OCI-M1 (cell line): ENCODE measurements around the gene ANKRD42.
A peak's percentile ranks its signal among the peaks of the same experiment; 100 is the strongest.

Experiments
- DNase-seq: peaks from one replicate; lab custom pipeline; 2025; lab: John Stamatoyannopoulos, UW

The ANKRD42 gene

GRCh38 chr11:83174008-83174407 is 19.5 kb upstream of the ANKRD42 start:
- DNase-seq = no peak

- DNase-seq = no peak
These were observed 17.7 kb upstream of the ANKRD42 start for GRCh38 chr11:83175815-83176214.

DNA sequence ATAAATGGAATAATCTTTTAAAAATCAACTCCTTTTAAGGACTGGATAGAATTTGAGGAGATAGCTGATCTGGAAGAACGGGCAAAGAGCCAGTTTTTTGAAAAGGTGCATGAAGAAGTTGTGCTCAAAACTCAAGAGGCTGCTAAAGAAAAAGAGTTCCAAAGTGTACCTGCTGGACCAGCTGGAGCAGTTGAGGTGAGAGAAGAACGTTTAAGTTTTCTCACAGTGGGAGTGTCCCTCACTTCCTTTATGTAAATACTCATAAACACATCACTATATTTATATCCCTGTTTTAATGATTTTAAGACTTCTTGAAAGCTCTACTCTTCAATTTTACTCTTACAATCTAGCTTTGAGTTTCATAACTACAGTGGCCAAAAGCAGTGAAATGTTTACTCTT is 11.7 kb upstream of the ANKRD42 start:
- no peak for DNase-seq

GRCh38 chr11:83185767-83186166 is 7.7 kb upstream of the ANKRD42 start:
- no peak for DNase-seq

DNA sequence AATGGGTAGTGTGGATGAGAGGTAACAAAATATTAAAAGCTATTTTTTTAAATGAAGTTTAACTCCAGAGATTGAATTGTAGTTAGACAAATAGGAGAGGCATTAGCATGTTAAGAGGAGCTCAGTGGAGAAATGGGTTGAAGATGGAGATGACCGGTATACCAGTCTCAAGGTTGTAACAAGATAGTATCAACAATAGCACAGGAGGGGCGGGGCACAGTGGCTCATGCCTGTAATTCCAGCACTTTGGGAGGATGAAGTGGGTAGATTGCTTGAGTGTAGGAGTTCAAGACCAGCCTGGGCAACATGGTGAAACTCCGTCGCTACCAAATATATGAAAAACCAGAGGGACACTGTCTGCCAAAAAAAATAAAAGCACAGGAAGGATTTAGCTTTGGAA is 6.0 kb upstream of the ANKRD42 start:
- DNase-seq = no peak

- DNase-seq = no peak
These were observed 2.0 kb upstream of the ANKRD42 start for GRCh38 chr11:83191491-83191890.

DNA sequence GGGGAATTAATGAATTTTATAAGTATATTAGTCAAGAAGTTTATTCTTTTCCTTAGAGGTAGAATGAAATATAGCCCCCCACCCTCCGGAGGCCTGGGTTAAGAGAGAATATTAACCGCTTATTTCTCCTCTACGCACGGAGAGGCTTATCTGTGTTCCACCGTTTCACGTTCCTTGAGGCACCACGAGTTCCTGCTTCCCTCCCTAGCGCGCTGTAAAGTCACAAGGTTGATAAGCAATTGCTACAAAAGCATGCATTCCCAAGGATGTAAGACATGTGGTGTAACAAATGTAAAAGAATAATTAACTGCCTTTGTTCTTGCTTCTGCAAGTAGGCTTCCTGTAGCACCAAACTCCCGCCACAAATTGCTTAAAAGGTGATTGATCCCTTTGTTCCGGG is 1.5 kb upstream of the ANKRD42 start:
- DNase-seq = peak; percentile 94

DNA sequence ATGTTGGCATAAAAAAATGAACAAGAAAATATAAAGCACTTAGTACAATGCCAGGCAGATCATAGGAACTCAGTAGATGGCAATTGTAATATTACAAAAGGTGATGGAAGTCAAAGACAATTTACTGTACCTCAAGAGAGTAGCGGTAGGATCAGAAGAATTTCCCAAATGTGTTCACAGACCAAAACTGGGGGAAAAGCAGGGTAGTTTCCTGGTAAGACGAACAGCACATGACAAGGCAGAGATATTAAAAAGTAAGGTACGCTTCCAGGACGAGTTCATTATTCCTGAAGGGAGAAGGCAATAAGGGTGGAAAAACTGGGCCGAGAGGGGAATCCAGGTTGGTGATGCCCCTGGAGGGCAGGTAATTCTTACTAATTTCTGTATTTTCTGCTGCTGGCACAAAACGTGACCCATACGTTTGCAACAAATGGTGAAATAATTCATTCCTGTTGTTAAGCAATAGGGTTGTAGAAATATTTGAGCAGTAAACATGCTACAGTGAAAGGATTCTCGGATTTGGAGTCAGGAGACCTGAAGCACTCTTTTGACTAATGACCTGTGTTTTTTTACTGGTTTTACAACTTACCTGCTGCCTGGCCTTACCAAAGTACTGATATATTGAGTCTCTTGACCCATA is 786 bp upstream of the ANKRD42 start:
- DNase-seq = no peak

GRCh38 chr11:83194281-83195142 is 1.0 kb downstream of the ANKRD42 start:
- DNase-seq = peak; percentile 97

DNA sequence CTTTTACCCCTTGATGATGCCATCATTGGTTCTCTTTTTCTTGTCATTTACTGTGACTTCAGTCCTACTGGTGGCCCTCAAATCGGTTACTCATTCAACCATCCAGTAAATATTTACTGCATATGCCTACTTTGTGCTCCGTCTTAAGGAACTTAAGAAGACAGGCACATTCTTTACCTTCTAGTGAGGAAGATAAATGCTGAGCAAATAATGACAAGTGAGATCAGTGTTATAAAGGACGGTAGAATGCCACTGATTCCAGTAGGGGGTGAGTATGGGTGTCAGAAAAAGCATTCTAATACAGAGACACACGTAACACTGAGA is 1.6 kb downstream of the ANKRD42 start:
- DNase-seq = peak; percentile 82

DNA sequence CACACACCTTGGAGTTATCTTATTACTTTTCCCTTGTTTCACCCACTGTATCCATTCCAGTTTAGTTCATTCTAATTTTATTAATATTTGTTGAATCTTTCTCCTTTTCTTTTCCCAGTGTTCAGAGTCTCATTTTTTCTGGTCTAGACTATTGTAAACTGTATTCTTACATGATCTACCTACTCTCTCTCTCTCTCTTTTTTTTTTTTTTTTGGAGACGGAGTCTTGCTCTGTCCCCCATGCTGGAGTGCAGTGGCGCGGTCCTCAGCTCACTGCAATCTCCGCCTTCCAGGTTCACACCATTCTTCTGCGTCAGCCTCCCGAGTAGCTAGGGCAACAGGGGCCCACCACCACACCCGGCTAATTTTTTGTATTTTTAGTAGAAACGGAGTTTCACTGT is 2.1 kb downstream of the ANKRD42 start:
- no peak for DNase-seq

GRCh38 chr11:83200035-83200434 is 6.5 kb downstream of the ANKRD42 start:
- DNase-seq = no peak

DNA sequence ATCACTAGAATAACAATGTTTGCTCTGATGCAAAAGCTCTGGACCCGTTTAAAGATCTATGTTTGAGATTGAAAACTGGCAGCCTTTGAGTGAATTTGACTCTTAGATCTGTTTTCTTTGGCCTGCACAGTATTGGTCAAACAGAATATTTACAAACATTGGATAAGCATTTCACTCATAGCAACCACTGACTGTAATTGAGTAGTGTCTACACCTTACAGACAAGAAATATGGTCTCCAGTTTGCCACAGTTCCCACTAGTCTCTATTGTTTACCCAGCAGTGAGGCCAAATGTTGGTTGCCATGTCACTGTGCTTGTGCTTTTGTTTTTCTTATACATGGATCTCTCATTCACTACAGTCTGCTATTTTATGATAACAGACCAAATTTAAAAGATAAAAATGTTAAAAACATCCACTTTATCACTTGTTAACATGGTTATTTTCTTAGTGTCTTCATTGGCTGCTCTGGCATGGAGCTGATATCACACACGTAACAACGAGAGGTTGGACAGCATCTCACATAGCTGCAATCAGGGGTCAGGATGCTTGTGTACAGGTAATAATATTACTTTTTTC is 12.2 kb downstream of the ANKRD42 start:
- no peak for DNase-seq

DNA sequence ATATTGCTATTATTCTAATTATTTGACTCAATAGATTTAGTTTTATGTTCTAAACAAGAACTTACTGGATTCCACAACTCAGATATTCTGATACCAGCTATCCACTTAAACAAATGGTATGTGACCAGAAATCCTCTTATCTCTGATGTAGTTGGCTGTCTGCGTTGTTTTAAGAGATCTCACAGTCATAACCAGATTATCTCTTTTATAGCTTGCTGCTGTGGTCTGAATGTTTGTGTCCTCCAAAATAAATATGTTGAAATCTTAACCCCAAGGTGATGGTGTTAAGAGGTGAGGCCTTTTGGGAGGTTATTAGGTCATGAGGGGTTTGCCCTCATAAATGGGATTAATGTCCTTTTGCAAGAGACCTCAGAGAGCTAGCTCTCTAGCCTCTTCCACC is 12.7 kb downstream of the ANKRD42 start:
- DNase-seq = no peak

- DNase-seq = peak; percentile 50
These were observed 13.4 kb downstream of the ANKRD42 start for GRCh38 chr11:83206771-83207382.

GRCh38 chr11:83219095-83219494 is 25.6 kb downstream of the ANKRD42 start:
- DNase-seq = peak; percentile 55

GRCh38 chr11:83220260-83220659 is 26.7 kb downstream of the ANKRD42 start:
- DNase-seq = no peak

- no peak for DNase-seq
These were observed 28.2 kb downstream of the ANKRD42 start for GRCh38 chr11:83221694-83222093.

- DNase-seq = no peak
These were observed 29.0 kb downstream of the ANKRD42 start for GRCh38 chr11:83222499-83222898.

GRCh38 chr11:83223457-83223856 is 29.9 kb downstream of the ANKRD42 start:
- no peak for DNase-seq

GRCh38 chr11:83235825-83236224 is 42.3 kb downstream of the ANKRD42 start:
- peak; percentile 48 for DNase-seq

DNA sequence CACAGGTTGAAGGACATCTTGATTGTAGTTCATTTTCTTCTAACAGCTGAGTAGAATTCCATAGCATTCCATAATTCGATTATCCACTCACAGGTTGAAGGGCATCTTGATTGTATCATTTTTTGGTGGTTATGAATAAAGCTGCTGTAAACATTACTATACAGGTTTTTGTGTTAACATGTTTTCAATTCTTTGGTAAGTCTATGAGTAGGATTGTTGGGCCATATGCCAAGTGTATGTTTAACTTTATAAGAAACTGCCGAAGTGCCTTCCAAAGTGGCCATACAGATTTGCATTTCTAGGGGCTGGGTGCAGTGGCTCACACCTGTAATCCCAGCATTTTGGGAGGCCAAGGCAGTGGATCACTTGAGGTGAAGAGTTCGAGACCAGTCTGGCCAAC is 44.6 kb downstream of the ANKRD42 start:
- no peak for DNase-seq
